GM18870 (cell line): ENCODE results near the gene PRM2.
"Not testable (repeated sequence)": the region's sequence is repeated elsewhere in the genome, so short reads cannot be mapped to it uniquely, and the experiment has no call there.

Experiments used
- ATAC-seq: cut with Tn5 transposase; IDR thresholded peaks from one replicate; pipeline ENCODE4 v1.9.1; 2021; ENCODE audit warnings: moderate library complexity; ENCODE audit not compliant: unreplicated experiment

Gene PRM2

GRCh38 chr16:11307639-11308492 is 31.6 kb upstream of the PRM2 start:
- ATAC-seq: no peak

- ATAC-seq: no peak
These were observed 30.8 kb upstream of the PRM2 start for GRCh38 chr16:11306997-11307638.

- no peak for ATAC-seq
These were observed 30.1 kb upstream of the PRM2 start for GRCh38 chr16:11306381-11306780.

- no peak for ATAC-seq
These were observed 27.3 kb upstream of the PRM2 start for GRCh38 chr16:11303405-11304138.

- no peak for ATAC-seq
These were observed 26.7 kb upstream of the PRM2 start for GRCh38 chr16:11302977-11303376.

- no peak for ATAC-seq
These were observed 25.6 kb upstream of the PRM2 start for GRCh38 chr16:11301645-11302501.

- ATAC-seq: no peak
These were observed 24.2 kb upstream of the PRM2 start for GRCh38 chr16:11300560-11300892.

- no peak for ATAC-seq
These were observed 23.7 kb upstream of the PRM2 start for GRCh38 chr16:11299865-11300559.

- not testable (repeated sequence) for ATAC-seq
These were observed 22.8 kb upstream of the PRM2 start for GRCh38 chr16:11298950-11299547.

GRCh38 chr16:11298143-11298900 is 22.0 kb upstream of the PRM2 start:
- no peak for ATAC-seq

- ATAC-seq: peak; percentile 68
These were observed 21.3 kb upstream of the PRM2 start for GRCh38 chr16:11297492-11298142.

GRCh38 chr16:11296706-11297491 is 20.6 kb upstream of the PRM2 start:
- ATAC-seq: peak; percentile 18

GRCh38 chr16:11296351-11296705 is 20.0 kb upstream of the PRM2 start:
- ATAC-seq: no peak

GRCh38 chr16:11295672-11296071 is 19.4 kb upstream of the PRM2 start:
- ATAC-seq: no peak

- ATAC-seq: no peak
These were observed 15.9 kb upstream of the PRM2 start for GRCh38 chr16:11292076-11292748.

GRCh38 chr16:11291091-11291703 is 14.9 kb upstream of the PRM2 start:
- no peak for ATAC-seq
